ENCODE measurements around the gene MTHFD1. TPM values are rescaled to one million over a fixed set of nuclear protein-coding genes. Genes with fewer than 3 reads are reported as not detected.

MTHFD1 gene
- total and polyA plus RNA-seq, 9 of the 15 experiments (the other 6 are each of a cell fraction or from before 2014, with no cell fraction given): 66.7 to 158 (median 90.9) TPM

- intact Hi-C loops (cut with micrococcal nuclease): no loop called here
- ChIA-PET POLR2A (no interaction called here), CTCF (ENCODE audit: low intra/inter-chr PET ratio) (no interaction called here)
- Histone ChIP-seq H2AFZ (ENCODE audit: low read depth, low read length) (no peak overlapping the region), H3K4me2 (ENCODE audit: insufficient read depth, low read length) (no peak overlapping the region), H3K27ac (ENCODE audit: extremely low read depth, low read depth, low read length) (no peak overlapping the region), H3K27me3 (ENCODE audit: control insufficient read depth in 2 of 2, insufficient read depth in 2 of 2, low read length in 2 of 2) (no peaks in the 10 kb centered on the region), H3K79me2 (ENCODE audit: control insufficient read depth, insufficient read depth, low read length) (no peaks in the 10 kb centered on the region), H3K9ac (ENCODE audit: insufficient read depth in 1 of 2, low read depth in 2 of 2, low read length in 2 of 2) (no peak overlapping the region), H3K9me3 (replicated peaks; ENCODE audit: control insufficient read depth, insufficient read depth, low read depth, low read length) (no peaks in the 10 kb centered on the region), H3K36me3 (ENCODE audit: control insufficient read depth, insufficient read depth, low read length) (no peaks in the 10 kb centered on the region), H3K9me1 (ENCODE audit: control insufficient read depth, insufficient read depth, low read length) (no peaks in the 10 kb centered on the region), H4K20me1 (replicated peaks; ENCODE audit: control insufficient read depth, insufficient read depth, low read length) (no peaks in the 10 kb centered on the region), H3K4me3 (no peak overlapping the region), H3K4me1 (replicated peaks in 1 of 2; ENCODE audit: control insufficient read depth in 2 of 2, insufficient read depth in 2 of 2, low read length in 2 of 2) (no peaks in the 10 kb centered on the region)
- no peak for TF ChIP-seq ARID2 (IDR thresholded peaks at IDR 0.05)
- TF ChIP-seq STAT5A (IDR thresholded peaks at IDR 0.05; ENCODE audit: borderline replicate concordance, low read length): no peak
- TF ChIP-seq THAP7 (CRISPR knock-in tag; IDR thresholded peaks at IDR 0.05): no peak
- no peak for TF ChIP-seq HCFC1 (IDR thresholded peaks at IDR 0.05; ENCODE audit: low read depth, low read length)
- no peak for TF ChIP-seq NBN (IDR thresholded peaks at IDR 0.05; ENCODE audit: low read depth)
- TF ChIP-seq ELF2 (CRISPR knock-in tag; IDR thresholded peaks at IDR 0.05): no peak
- no peak for TF ChIP-seq ESRRB (CRISPR knock-in tag; IDR thresholded peaks at IDR 0.05; ENCODE audit: borderline replicate concordance)
- no peak for TF ChIP-seq NCOA4 (IDR thresholded peaks at IDR 0.05; ENCODE audit: partially characterized antibody)
- no peak for TF ChIP-seq ATF3 (IDR thresholded peaks at IDR 0.05)
- TF ChIP-seq ATF3 (CRISPR knock-in tag; conservative IDR thresholded peaks at IDR 0.05): no peak
- TF ChIP-seq BRD4 (IDR thresholded peaks at IDR 0.05): no peak
- TF ChIP-seq RBM15 (IDR thresholded peaks at IDR 0.05; ENCODE audit: insufficient read depth, low read length): no peak
- no peak for TF ChIP-seq IFI16 (CRISPR knock-in tag; IDR thresholded peaks at IDR 0.05)
- no peak for TF ChIP-seq MXI1 (IDR thresholded peaks at IDR 0.05; ENCODE audit: low read depth, low read length)
- no peak for TF ChIP-seq KDM5B (IDR thresholded peaks at IDR 0.05; ENCODE audit: insufficient replicate concordance, low read depth, low read length)
- no peak for TF ChIP-seq ZNF217 (CRISPR knock-in tag; IDR thresholded peaks at IDR 0.05)
- TF ChIP-seq ZNF561 (CRISPR knock-in tag; conservative IDR thresholded peaks at IDR 0.05): no peak
- TF ChIP-seq ADNP (tag; IDR thresholded peaks at IDR 0.05): no peak
- no peak for TF ChIP-seq CREB5 (CRISPR knock-in tag; IDR thresholded peaks at IDR 0.05)
- ATAC-seq (no peak), DNase-seq (ENCODE audit: extremely low read depth in 1 of 4, low spot score in 3 of 4) (no peak), FAIRE-seq (no peak)
- 75% methylated on average over 2 of the region's 3 CpGs for WGBS (ENCODE audit: insufficient coverage, low coverage, missing lambda C conversion rate)
- BruUV-seq (replicated peaks): no TSS peak
- in situ Hi-C loops (cut with MboI): no loop called here
Measured at GRCh38 chr14:64493455-64493854, 105.3 kb downstream of the MTHFD1 start.
